HEK293T (cell line): ENCODE results near the gene TDRD1.

Experiments used
- BHLHE40 ChIP-seq: fragments of 450-650 bp; IDR thresholded peaks from 2 replicates; pipeline ENCODE4 v1.6.1; 2016; ENCODE audit warnings: mild to moderate bottlenecking, moderate library complexity, borderline replicate concordance
- ELF4 ChIP-seq: fragments of 450-650 bp; IDR thresholded peaks from 2 replicates; pipeline ENCODE4 v1.6.1; 2017; ENCODE audit warnings: antibody characterized with exemption
- FOXA1 ChIP-seq: fragments of 450-650 bp; IDR thresholded peaks from 2 replicates; pipeline ENCODE4 v1.6.1; 2016; ENCODE audit warnings: mild to moderate bottlenecking
- FOXM1 ChIP-seq: fragments of 450-650 bp; IDR thresholded peaks from 2 replicates; pipeline ENCODE4 v1.6.1; 2017; ENCODE audit warnings: mild to moderate bottlenecking, borderline replicate concordance
- HDGF ChIP-seq: fragments of 450-650 bp; IDR thresholded peaks from 2 replicates; pipeline ENCODE4 v1.6.1; 2017; ENCODE audit warnings: antibody characterized with exemption, borderline replicate concordance
- L3MBTL2 ChIP-seq: fragments of 450-650 bp; conservative IDR thresholded peaks from 2 replicates; pipeline ENCODE4 v1.6.1; 2016; ENCODE audit warnings: mild to moderate bottlenecking
- SP1 ChIP-seq: fragments of 450-650 bp; IDR thresholded peaks from 2 replicates; pipeline ENCODE4 v1.6.1; 2017
- SUZ12 ChIP-seq: fragments of 450-650 bp; IDR thresholded peaks from 2 replicates; pipeline ENCODE4 v1.6.1; 2016; ENCODE audit warnings: mild to moderate bottlenecking
- TARDBP ChIP-seq: fragments of 450-650 bp; IDR thresholded peaks from 2 replicates; pipeline ENCODE4 v1.6.1; 2016
- ZNF384 ChIP-seq: fragments of 450-650 bp; IDR thresholded peaks from 2 replicates; pipeline ENCODE4 v1.6.1; 2016

- TF ChIP-seq ELF4 (no peak), FOXM1 (no peak), FOXA1 (no peak), HDGF (no peak), SP1 (no peak), L3MBTL2 (no peak), BHLHE40 (no peak), TARDBP (no peak), ZNF384 (no peak), SUZ12 (no peak)
Measured at GRCh38 chr10:114276671-114277070, 97.5 kb downstream of the TDRD1 start.
